CD4-positive, CD25-positive, alpha-beta regulatory T cell (primary cell): ENCODE measurements around the gene PLEKHN1. TPM values are rescaled to one million over a fixed set of nuclear protein-coding genes. Genes with fewer than 3 reads are reported as not detected.
A peak's percentile ranks its signal among the peaks of the same experiment; 100 is the strongest.
"Not testable (repeated sequence)": the region's sequence is repeated elsewhere in the genome, so short reads cannot be mapped to it uniquely, and the experiment has no call there.

Experiments
- ATAC-seq, 2 donors: fragments of 150-1000 bp; cut with Tn5 transposase; one replicate each; pipeline ENCODE4 v1.10.0; 2021; ENCODE audit warnings: low read depth in 2 of 2, moderate number of reproducible peaks in 2 of 2, moderate library complexity in 1 of 2
- DNase-seq, 3 donors: peaks; one replicate each; pipeline versions ENCODE4 v3.0.0 to v3.0.0-alpha.2; 2012 to 2022; ENCODE audit warnings: mixed read lengths in 1 of 3
- H3K27ac ChIP-seq: one replicate; pipeline ENCODE4 v1.7.0; 2013; ENCODE audit warnings: mild to moderate bottlenecking, low read length; ENCODE audit not compliant: insufficient read depth, poor library complexity, severe bottlenecking
- H3K27me3 ChIP-seq: one replicate; pipeline ENCODE4 v1.7.0; 2013; ENCODE audit warnings: low read length; ENCODE audit not compliant: control insufficient read depth, insufficient read depth
- H3K36me3 ChIP-seq: one replicate; pipeline ENCODE4 v1.7.0; 2013; ENCODE audit warnings: mild to moderate bottlenecking, low read length, moderate library complexity; ENCODE audit not compliant: control insufficient read depth, insufficient read depth
- H3K4me1 ChIP-seq: 2 replicates; pipeline ENCODE4 v1.7.0; 2013; ENCODE audit warnings: mild to moderate bottlenecking, low read length; ENCODE audit not compliant: insufficient read depth, control insufficient read depth, poor library complexity, severe bottlenecking
- H3K4me3 ChIP-seq: one replicate; pipeline ENCODE4 v1.7.0; 2013; ENCODE audit warnings: low read depth, mild to moderate bottlenecking, low read length, moderate library complexity
- H3K9me3 ChIP-seq, 2 experiments: 1 replicate in 1 of 2; 2 replicates in 1 of 2; pipeline ENCODE4 v1.7.0; 2013; ENCODE audit warnings: low read length in 2 of 2, mild to moderate bottlenecking in 1 of 2, moderate library complexity in 1 of 2; ENCODE audit not compliant: control insufficient read depth in 2 of 2
- H3K27ac Mint-ChIP-seq, 3 donors: one replicate each; pipeline ENCODE4 v1.8.0; 2020 to 2022; ENCODE audit warnings: mild to moderate bottlenecking in 3 of 3, mixed read lengths in 3 of 3, moderate library complexity in 2 of 3
- H3K27me3 Mint-ChIP-seq: one replicate; pipeline ENCODE4 v1.8.0; 2022; ENCODE audit warnings: mild to moderate bottlenecking, mixed read lengths
- H3K36me3 Mint-ChIP-seq: one replicate; pipeline ENCODE4 v1.8.0; 2020; ENCODE audit warnings: mixed read lengths
- H3K4me1 Mint-ChIP-seq, 4 donors: one replicate each; pipeline ENCODE4 v1.8.0; 2020 to 2022; ENCODE audit warnings: mixed read lengths in 4 of 4, mild to moderate bottlenecking in 1 of 4
- H3K4me3 Mint-ChIP-seq, 4 donors: one replicate each; pipeline ENCODE4 v1.8.0; 2020 to 2022; ENCODE audit warnings: mild to moderate bottlenecking in 4 of 4, mixed read lengths in 4 of 4, moderate library complexity in 3 of 4
- H3K9me3 Mint-ChIP-seq, 7 donors: one replicate each; pipeline ENCODE4 v1.8.0; 2020 to 2022; ENCODE audit warnings: mixed read lengths in 7 of 7, mild to moderate bottlenecking in 3 of 7, moderate library complexity in 2 of 7
- polyA plus RNA-seq, 4 donors: library from polyadenylated mRNA; unstranded; fragments of 300-500 nt; fragmentation: Illumina TruSeq; gene quantifications; one replicate each; pipeline ENCODE4 v1.2.3, GENCODE V29; 2021
- total RNA-seq: library from RNA; stranded (reverse); gene quantifications from one replicate; pipeline ENCODE4 v1.2.3, GENCODE V29; 2022

PLEKHN1 gene
- total and polyA plus RNA-seq, 5 donors from 2014 or later: 0.39 to 2.5 (median 0.61) TPM; not detected in 2

DNA sequence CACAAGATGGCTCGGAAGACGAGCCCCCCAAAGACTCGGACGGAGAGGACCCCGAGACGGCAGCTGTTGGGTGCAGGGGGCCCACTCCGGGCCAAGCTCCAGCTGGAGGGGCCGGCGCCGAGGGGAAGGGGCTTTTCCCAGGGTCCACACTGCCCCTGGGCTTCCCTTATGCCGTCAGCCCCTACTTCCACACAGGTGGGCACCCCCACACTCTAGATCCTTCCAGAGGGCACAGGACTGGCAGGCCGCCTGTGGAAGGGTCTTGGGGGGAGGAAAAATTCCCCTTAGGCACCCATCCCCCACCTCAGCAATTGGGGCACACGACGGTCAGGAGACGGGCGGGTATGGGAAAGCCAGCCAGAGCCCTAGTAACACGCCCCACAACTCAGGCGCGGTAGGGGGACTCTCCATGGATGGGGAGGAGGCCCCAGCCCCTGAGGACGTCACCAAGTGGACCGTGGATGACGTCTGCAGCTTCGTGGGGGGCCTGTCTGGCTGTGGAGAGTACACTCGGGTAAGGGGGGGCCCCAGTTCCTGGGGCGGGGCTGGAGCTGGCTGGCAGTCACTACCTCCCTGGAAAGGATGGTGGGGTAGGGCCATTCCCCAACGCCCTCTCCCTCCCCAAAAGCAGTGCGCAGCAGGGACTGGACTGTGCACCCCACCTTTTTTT lies 23.3 kb upstream of the PLEKHN1 start:
- Mint-ChIP-seq H3K4me1 (peaks cover 0 to 13% (median 0%) of the 10 kb centered on the region in 4 donors), H3K27me3 (peaks cover 22% of the 10 kb centered on the region), H3K27ac (no peak overlapping the region), H3K36me3 (peaks cover 15% of the 10 kb centered on the region), H3K9me3 (no peaks in the 10 kb centered on the region), H3K4me3 (peak overlapping the region in 2 of 4 donors; percentile 25 to 31)
- ATAC-seq (no peak), DNase-seq (no peak)
- H3K9me3 ChIP-seq: no peaks in the 10 kb centered on the region
- no peak overlapping the region for H3K27ac ChIP-seq
- H3K4me3 ChIP-seq: no peak overlapping the region
- H3K27me3 ChIP-seq: no peaks in the 10 kb centered on the region
- H3K4me1 ChIP-seq: peaks cover 27% of the 10 kb centered on the region
- peaks cover 10% of the 10 kb centered on the region for H3K36me3 ChIP-seq

- H3K27me3 ChIP-seq: no peaks in the 10 kb centered on the region
- DNase-seq: no peak
- H3K4me1 ChIP-seq: peaks cover 27% of the 10 kb centered on the region
- Mint-ChIP-seq H3K4me3 (peak overlapping the region in 1 of 4 donors; percentile 31), H3K9me3 (no peaks in the 10 kb centered on the region), H3K4me1 (peaks cover 0 to 13% (median 0%) of the 10 kb centered on the region in 4 donors), H3K27ac (no peak overlapping the region), H3K27me3 (peaks cover 15% of the 10 kb centered on the region), H3K36me3 (peaks cover 15% of the 10 kb centered on the region)
- H3K27ac ChIP-seq: no peak overlapping the region
- ATAC-seq: no peak
- peaks cover 14% of the 10 kb centered on the region for H3K36me3 ChIP-seq
- H3K9me3 ChIP-seq: no peaks in the 10 kb centered on the region
- no peak overlapping the region for H3K4me3 ChIP-seq
Observed at GRCh38 chr1:943545-944340, 22.5 kb upstream of the PLEKHN1 start.

GRCh38 chr1:944341-945325 lies 21.6 kb upstream of the PLEKHN1 start:
- no peak overlapping the region for H3K27ac Mint-ChIP-seq
- peaks cover 15% of the 10 kb centered on the region for H3K27me3 Mint-ChIP-seq
- peak overlapping the region in 1 of 4 donors; percentile 41 for H3K4me3 Mint-ChIP-seq
- peaks cover 19% of the 10 kb centered on the region for H3K36me3 Mint-ChIP-seq
- no peak overlapping the region for H3K27ac ChIP-seq
- no peaks in the 10 kb centered on the region for H3K9me3 Mint-ChIP-seq
- H3K27me3 ChIP-seq: no peaks in the 10 kb centered on the region
- no peak for DNase-seq
- peaks cover 23% of the 10 kb centered on the region for H3K36me3 ChIP-seq
- no peak for ATAC-seq
- H3K9me3 ChIP-seq: no peaks in the 10 kb centered on the region
- peaks cover 27% of the 10 kb centered on the region for H3K4me1 ChIP-seq
- no peak overlapping the region for H3K4me3 ChIP-seq
- peaks cover 0 to 11% (median 0%) of the 10 kb centered on the region in 4 donors for H3K4me1 Mint-ChIP-seq

GRCh38 chr1:945688-946556 lies 20.4 kb upstream of the PLEKHN1 start:
- Histone ChIP-seq H3K36me3 (peaks cover 35% of the 10 kb centered on the region), H3K27me3 (no peaks in the 10 kb centered on the region), H3K4me3 (no peak overlapping the region), H3K9me3 (no peaks in the 10 kb centered on the region), H3K27ac (no peak overlapping the region), H3K4me1 (peaks cover 21% of the 10 kb centered on the region)
- Mint-ChIP-seq H3K4me1 (peaks cover 0 to 9% (median under 1%) of the 10 kb centered on the region in 4 donors), H3K4me3 (peak overlapping the region in 1 of 4 donors; percentile 10), H3K27ac (no peak overlapping the region), H3K27me3 (peaks cover 10% of the 10 kb centered on the region), H3K9me3 (peaks cover 0 to 1% (median 0%) of the 10 kb centered on the region in 7 donors), H3K36me3 (peaks cover 31% of the 10 kb centered on the region)
- DNase-seq (no peak), ATAC-seq (no peak)

DNA sequence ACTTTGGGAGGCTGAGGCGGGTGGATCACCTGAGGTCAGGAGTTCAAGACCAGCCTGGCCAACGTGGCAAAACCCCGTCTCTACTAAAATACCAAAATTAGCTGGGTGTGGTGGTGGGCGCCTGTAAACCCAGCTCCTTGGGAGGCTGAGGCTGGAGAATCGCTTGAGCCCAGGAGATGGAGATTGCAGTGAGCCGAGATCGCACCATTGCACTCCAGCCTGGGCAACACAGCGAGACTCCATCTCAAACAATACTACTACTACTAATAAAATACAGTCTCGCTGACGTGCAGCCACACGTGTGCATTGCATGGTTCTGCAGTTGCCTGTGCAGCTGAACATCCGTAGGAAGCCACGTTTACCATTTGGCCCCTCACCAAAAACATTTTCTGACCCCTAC lies 19.5 kb upstream of the PLEKHN1 start:
- H3K27me3 ChIP-seq, DNase-seq, ATAC-seq, H3K4me1 Mint-ChIP-seq, H3K27me3 Mint-ChIP-seq, H3K27ac Mint-ChIP-seq, H3K9me3 Mint-ChIP-seq, H3K4me3 ChIP-seq, H3K4me3 Mint-ChIP-seq, H3K9me3 ChIP-seq, H3K27ac ChIP-seq: not testable (repeated sequence)
- Histone ChIP-seq H3K4me1 (peaks cover 12% of the 10 kb centered on the region), H3K36me3 (peaks cover 43% of the 10 kb centered on the region)
- peaks cover 36% of the 10 kb centered on the region for H3K36me3 Mint-ChIP-seq

DNA sequence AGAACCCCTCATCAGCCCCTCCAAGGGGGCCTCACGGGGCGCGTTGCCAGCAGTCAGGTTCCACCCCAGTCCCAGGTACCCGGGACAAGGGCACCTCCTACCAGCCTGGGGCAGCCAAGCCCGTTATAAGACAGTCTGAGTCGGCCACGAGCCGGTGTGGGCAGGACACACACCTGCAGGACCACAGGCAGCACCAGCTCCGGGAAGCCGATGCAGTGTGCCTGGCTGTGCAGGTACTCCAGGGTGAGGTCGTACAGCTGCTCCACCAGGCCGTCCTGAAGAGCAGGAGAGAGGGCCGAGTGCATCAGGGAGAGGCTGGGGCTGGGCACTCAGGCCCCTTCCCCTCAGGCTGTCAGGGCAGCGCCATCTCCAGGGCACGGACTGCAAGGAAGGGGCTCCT lies 18.3 kb upstream of the PLEKHN1 start:
- H3K27me3 Mint-ChIP-seq: peaks cover 4% of the 10 kb centered on the region
- Histone ChIP-seq H3K4me1 (peaks cover under 1% of the 10 kb centered on the region), H3K36me3 (peaks cover 51% of the 10 kb centered on the region), H3K9me3 (no peaks in the 10 kb centered on the region), H3K4me3 (no peak overlapping the region), H3K27ac (no peak overlapping the region), H3K27me3 (no peaks in the 10 kb centered on the region)
- no peak overlapping the region for H3K27ac Mint-ChIP-seq
- DNase-seq: no peak
- peaks cover 0 to 1% (median 0%) of the 10 kb centered on the region in 7 donors for H3K9me3 Mint-ChIP-seq
- H3K4me3 Mint-ChIP-seq: no peak overlapping the region
- peaks cover 0 to 8% (median under 1%) of the 10 kb centered on the region in 4 donors for H3K4me1 Mint-ChIP-seq
- H3K36me3 Mint-ChIP-seq: peaks cover 36% of the 10 kb centered on the region
- ATAC-seq: no peak
